HepG2 (cell line): ENCODE data around the gene FBXL2.

Experiments
- ASH2L ChIP-seq: fragments of 300-600, 200-600 bp; sonication (generic); IDR thresholded peaks from 2 replicates; pipeline ENCODE4 v1.7.0; 2017; ENCODE audit warnings: low read depth, mild to moderate bottlenecking, moderate library complexity, mixed read lengths, low read length; ENCODE audit not compliant: insufficient read length
- CCAR2 ChIP-seq: fragments of 200-400 bp; formaldehyde crosslinking; optimal IDR thresholded peaks from 2 replicates; pipeline ENCODE3; 2018; ENCODE audit warnings: low read depth, mild to moderate bottlenecking, low read length, moderate library complexity
- JUNB ChIP-seq: sonication (generic); formaldehyde crosslinking; IDR thresholded peaks from 2 replicates; pipeline ENCODE4 v1.8.0; 2022; ENCODE audit warnings: missing genetic modification reagents, mild to moderate bottlenecking, borderline replicate concordance
- NFE2L1 ChIP-seq: sonication (generic); formaldehyde crosslinking; IDR thresholded peaks from 2 replicates; pipeline ENCODE4 v1.4.0; 2020; ENCODE audit warnings: missing genetic modification reagents, mild to moderate bottlenecking, borderline replicate concordance
- SUZ12 ChIP-seq: fragments of 150-350 bp; IDR thresholded peaks from 2 replicates; pipeline ENCODE4 v1.6.1; 2014; ENCODE audit warnings: low read depth, low read length
- ZFP36 ChIP-seq: fragments of 150-350 bp; IDR thresholded peaks from 2 replicates; pipeline ENCODE4 v1.6.1; 2018; ENCODE audit warnings: borderline replicate concordance, low read length, low read depth; ENCODE audit not compliant: partially characterized antibody
- ZNF3 ChIP-seq: IDR thresholded peaks from 2 replicates; pipeline ENCODE4 v1.7.0; 2017; ENCODE audit warnings: inconsistent platforms
- ZNF749 ChIP-seq: sonication (generic); formaldehyde crosslinking; IDR thresholded peaks from 2 replicates; pipeline ENCODE4 v1.8.0; 2022; ENCODE audit warnings: mild to moderate bottlenecking, missing genetic modification reagents, moderate library complexity, borderline replicate concordance
- ZNF777 ChIP-seq: sonication (generic); formaldehyde crosslinking; IDR thresholded peaks from 2 replicates; pipeline ENCODE4 v1.4.0; 2020; ENCODE audit warnings: missing genetic modification reagents

DNA sequence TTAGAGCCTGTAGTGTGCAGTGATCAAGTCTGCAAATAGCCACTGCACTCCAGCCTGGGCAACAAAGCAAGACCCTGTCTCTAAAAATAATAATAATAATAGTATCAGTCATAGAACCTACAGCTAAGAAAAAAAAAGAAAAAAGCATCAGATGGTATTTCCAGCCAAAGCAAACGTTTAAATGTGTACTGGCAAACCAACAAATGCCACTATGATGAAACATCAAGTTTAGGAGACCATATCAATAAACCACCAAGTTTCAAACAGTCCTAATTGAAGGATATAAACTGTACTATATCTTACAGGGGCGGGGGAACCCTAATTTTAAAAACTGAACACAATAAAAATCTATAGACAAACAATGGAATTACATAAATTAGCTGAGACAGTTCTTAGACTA is 156.6 kb downstream of the FBXL2 start:
- no peak for TF ChIP-seq ZNF749
- TF ChIP-seq CCAR2: no peak
- no peak for TF ChIP-seq ASH2L
- no peak for TF ChIP-seq NFE2L1 (CRISPR knock-in tag)
- TF ChIP-seq ZNF3: no peak
- no peak for TF ChIP-seq JUNB
- TF ChIP-seq SUZ12: no peak
- TF ChIP-seq ZFP36: no peak
- no peak for TF ChIP-seq ZNF777 (CRISPR knock-in tag)
